C1 segment of cervical spinal cord (tissue), 14 donors: ENCODE results near the gene ETV6.

Experiments used
- DNase-seq, 14 donors: peaks; one replicate each; lab custom pipeline; 2025; lab: John Stamatoyannopoulos, UW

Gene ETV6

DNA sequence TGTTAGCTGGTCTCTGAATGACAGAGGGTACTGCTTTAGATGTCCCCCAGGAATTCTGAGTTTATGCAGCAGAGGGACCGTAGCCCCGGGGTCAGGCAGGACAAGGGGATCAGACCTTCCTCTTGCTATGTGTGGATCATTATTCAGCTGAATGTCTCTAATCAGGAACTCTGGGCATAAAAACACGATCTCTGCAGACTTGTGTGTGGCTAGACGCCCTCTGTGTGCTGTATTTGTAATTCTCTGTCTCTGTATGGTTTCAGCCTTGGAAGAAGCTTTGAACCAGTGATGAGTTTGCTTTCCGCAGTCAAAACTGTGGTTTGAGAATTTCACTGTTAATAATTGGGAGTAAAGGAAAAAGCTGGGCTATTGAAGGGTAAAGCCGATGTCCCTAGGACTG is 125.3 kb downstream of the ETV6 start:
- DNase-seq, result no peak

DNA sequence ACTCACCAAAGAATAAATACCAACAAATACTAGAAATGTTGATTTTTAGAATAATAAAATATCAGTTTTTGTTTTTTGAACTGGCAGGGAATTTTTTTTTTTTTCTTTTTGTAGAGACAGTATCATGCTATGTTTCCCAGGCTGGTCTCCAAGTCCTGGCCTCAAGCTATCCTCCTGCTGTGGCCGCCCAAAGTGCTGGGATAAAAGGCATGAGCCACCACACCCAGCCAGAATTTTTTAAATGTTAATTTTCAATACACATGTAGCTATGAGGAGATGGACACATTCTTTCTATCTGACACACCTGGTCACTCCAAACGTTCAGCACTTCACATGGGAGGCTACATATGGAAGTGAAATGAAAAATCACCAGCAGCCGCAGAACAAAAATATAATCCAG is 126.8 kb downstream of the ETV6 start:
- no peak for DNase-seq

DNA sequence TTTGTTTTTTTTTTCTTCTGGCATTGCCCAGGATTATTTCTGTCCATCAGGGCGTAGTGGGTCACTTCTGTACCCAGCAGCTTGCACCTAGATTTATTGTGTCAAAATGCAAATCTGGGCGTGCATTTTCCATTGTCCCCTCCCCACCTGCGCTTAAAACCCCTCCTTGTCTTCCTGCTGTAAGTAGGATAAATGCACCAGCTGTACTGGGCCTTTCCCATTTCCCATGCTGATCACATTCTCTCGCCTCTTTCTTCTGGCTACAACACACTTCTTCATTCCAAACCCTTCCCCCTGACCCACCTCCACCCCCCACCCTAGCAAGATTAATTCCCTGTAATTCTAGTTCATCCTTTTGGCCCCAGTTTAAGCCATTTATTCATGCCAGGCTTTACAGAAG is 128.0 kb downstream of the ETV6 start:
- no peak for DNase-seq

DNA sequence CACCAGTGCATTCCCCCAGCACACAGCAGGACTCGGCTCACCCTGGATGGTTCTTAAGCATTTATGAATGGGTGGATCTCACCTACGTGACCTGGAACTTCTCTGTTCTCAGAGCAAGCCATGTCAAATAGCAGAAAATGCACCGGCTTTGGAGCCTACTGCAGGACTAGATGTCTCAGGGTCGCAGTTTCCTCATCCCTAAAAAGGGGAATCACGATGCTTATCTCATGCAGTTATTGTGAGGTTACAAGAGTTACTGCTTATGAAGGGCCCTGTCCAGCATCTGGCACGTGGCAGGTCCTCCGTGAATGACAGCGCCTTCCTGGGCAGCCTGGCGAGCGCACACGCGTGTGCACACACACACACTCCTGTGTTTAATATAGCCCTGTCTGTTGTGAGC is 128.5 kb downstream of the ETV6 start:
- DNase-seq, result no peak

DNA sequence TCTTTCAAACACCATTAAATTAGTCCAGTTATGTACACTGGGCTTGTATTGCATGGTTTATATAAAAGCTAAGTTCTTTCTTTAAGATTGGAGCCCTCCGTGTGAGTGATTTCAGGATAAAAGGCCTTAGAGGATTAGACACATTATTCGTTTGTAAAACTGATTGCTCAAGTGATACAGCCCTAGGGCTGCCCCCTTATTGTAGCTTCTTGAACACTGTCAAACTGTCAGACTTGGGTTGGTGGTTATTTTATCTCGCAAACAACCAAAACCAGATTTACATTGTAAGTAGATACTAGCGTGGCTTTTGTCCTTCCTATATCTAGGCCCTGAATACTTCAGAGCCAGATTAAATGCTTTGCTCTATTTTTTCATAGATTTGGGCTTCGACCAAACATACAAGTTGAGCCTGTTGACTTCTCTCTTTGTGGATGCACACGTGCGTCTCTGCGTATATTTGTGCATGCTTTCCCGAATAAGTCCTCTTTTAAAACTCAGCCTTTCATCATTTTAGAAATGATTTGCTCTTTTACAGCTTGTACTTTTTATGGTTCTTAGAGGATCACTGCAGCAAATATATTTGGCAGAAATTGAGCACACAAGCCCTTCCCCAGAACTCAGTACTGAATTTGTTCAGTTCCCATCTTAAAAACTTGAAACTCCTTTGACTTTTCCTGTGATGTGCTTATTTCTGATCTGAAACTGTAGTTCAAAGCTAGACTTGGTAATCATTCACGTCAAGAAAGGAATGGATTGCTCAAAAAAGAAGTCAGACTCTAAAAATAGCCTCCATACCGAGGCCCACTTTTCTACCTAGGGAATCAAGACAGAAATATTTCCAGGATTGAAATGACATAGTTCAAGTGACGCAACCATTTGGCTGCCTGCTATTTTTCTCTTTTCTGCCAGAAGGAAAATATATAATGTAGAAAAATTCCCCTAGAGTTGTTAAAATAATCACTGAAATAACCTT is 129.5 kb downstream of the ETV6 start:
- DNase-seq, result no peak

DNA sequence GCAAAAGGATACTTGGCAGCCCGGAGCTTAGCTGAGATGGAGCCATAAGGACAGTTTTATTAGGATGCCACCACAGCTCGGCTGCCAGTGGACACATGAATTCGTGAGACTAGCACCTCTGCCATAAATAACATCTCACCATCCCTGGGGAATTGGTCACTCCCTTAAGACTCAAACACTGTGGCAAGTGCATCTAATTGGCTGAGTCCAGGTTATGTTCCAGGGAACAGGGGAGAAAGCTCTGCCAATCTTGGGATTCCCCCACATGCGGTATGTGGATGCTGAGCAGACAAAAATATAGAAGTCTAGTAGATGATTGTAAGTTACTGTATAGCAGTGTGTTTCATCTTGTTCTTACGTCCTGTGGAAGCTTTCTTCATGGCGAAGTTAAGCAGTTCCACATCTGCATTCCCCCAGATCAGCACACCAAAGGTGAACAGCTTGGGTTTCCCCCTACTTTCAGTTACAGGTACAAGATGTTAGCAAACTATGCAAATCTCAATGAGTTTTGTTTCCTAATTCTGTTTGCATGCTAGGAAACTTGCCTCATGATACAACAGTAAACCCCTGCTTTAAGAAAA is 131.1 kb downstream of the ETV6 start:
- no peak for DNase-seq

DNA sequence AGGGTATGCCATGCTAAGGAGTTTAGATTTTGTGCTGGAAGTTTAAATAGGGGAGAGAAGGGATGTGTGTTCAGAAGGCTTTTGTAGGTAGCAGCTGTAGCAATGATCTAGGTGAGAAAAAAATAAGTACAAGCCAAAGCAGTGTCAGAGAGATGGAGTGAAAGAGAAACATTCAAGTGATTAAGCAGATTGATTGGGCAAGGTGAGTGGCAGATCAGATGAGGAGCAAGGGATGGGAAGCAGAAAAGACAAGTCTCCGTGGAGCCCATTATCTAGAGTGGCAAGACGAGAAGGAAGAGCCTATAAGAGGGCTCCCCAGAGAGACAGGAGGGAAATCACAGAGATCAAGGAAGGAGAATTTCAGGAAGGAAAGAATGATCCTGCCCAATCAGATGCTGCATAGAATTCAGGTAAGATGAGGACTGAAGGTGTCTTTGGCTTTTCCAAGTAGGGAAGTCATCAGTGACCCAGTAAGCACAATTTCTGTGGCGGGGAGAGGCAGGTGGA is 133.5 kb downstream of the ETV6 start:
- DNase-seq, result no peak

DNA sequence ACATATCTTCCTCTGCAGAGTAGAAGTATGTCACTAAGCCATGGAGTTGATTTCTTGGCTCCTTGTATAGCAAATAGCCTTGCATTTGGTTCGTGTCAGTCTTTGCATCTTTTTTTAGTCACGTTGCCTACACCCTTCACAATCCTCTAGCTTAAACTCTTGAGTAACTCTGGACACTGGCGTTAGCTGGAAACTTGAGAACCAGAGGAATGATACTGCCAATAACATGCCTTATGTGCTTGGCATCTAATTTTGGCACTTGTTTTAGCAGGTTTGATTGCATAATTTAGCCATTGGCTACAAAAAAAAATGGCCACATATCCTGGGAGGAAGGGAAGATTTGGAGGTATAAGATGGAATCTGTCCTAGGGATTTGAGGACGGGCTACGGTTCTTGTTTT is 136.2 kb downstream of the ETV6 start:
- DNase-seq, result no peak

DNA sequence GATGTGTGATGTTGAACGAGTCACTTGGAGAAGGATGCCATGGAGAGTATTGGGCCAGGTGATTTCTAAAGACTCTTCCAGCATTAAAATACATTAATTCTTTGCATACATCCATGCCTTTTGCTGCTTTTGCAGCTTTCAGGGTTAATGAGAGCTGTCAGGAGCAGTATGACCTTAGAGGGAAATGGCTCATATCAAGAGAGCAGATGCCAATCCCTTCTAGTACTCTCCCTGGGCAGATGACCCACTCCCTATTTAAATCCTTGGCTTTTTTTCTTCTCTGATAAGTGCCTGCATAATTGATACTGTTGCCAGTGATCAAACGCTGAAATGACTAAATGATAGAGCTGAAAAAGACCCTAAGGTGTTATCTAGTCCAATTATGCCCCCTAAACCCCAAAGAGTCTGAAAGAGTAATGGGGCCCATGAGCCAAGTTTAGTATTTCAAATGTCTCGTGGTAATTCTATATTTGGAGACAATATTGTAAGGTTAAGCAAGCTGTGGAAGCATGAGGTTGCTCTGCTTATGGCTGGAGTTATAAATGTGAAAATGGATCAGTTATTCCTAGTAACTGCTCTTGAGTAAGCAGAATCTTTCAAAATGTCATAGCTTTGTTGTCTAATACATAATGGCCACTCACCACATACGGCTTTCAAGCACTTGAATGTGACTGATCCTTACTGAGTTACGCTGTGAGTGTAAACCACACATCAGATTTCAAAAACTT is 137.3 kb downstream of the ETV6 start:
- DNase-seq, result no peak

DNA sequence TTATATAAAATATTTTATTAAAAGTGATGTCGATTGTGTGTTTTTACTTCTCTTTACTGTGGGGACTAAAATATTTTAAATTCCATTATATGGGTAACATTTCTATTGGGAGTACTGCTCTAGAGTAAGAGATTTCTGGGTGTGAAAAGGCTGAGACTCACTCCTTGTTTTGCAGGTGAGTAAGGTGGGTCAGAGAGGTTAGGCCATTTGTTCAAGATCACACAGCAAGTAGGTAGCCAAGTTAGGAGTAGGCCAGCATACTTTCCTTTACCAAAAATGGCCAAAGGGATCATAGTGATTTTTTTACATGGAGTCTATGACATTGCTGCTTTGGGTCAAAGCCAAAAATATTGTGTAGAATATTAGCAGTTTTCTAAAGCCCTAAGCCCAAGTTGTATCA is 138.0 kb downstream of the ETV6 start:
- DNase-seq, result no peak

DNA sequence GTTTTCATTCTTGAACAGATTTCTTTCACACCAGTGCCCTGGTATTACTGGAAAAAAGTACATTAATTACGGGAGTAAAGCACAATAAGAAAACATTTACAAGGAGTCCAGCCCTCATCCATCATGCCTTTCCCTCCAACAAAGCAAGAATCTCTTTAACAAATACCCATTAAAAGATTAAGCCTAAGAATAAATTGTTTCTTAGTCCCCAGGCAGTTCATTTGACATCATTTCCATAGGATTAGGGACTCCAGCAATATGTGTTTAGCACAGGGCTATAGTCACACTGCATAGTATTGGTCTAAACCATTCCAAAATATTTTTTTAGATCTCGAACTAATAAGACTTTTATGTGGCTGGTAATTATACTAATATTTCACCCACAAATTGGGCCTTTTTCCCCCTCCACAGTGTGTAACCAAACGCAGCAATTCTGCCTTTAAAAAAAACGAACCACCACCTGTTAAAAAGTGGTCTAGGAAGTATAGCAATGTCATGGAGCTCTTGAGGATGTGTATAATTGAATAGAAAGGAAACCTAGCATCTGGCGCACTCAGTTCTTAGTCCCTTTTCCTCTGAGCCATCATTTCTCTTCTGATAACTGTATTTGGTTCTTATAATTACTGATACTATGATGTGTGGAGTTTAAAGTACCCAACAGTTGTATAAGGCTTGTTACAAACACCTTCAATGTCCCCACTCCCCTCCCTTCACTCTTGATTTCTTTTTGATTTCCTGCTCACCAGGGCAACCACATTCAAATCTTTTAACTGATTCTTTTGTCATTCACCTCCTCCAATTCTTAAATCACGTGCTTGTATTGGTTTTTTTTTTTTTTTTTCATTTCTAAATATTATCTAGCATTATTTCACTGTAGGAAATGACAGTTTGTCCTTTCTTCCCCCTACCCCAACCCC is 138.7 kb downstream of the ETV6 start:
- no peak for DNase-seq

DNA sequence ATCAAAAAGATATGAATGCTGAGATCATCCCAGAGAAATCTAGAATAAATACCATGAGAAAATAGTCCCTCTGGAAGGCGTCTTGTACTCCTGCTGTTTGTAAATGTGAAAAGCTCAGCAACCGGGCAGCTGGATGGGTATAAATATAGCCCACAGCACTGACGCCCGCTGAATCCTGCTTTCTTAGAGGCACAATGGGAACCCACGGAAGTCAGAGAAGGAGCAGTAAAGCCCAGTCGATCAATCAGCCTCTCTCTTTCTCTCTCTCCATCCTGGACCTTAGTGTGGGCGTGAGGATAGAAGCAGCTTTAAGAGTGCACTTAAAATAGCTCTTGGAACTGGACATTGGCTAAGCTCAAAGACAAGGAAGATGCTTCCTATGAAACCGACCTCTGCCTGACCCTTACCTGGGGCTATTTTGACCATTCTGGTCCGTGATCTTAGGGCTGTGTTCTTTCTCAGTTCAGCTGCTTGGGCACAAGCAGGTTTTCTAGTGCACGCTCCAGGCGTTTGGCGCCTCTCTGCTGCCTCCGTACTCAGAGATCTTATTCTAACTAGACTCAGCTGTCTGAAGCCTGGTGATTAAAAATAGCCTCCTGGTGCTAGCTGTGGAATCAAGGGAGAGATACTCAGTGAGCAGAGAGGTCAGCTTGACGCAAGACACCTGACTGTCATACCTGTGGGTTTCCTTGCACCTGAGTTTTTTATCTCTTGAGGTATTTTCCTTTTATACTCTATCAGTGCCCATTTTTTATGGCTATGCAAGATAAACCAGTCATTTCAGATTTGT is 144.6 kb downstream of the ETV6 start:
- peak in 1 of 14 donors; percentile 32 for DNase-seq

DNA sequence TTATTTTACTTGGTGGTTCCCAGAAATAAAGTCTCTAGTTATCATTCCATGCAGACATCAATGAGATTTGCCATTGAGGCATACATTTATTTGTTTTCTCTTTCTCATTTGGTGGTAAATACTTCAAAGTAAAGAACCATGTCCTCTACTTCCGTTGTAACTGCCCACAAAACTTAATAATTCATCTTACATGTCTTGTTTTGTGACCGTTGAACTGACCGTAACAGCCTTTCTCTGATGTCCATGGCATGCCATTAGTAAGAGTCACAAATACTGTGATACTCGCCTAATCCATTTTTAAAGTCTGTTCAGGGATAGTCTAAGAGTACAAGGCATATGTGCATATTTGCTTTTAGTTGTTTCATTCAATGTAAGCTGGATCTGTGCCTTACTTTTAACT is 145.3 kb downstream of the ETV6 start:
- no peak for DNase-seq

DNA sequence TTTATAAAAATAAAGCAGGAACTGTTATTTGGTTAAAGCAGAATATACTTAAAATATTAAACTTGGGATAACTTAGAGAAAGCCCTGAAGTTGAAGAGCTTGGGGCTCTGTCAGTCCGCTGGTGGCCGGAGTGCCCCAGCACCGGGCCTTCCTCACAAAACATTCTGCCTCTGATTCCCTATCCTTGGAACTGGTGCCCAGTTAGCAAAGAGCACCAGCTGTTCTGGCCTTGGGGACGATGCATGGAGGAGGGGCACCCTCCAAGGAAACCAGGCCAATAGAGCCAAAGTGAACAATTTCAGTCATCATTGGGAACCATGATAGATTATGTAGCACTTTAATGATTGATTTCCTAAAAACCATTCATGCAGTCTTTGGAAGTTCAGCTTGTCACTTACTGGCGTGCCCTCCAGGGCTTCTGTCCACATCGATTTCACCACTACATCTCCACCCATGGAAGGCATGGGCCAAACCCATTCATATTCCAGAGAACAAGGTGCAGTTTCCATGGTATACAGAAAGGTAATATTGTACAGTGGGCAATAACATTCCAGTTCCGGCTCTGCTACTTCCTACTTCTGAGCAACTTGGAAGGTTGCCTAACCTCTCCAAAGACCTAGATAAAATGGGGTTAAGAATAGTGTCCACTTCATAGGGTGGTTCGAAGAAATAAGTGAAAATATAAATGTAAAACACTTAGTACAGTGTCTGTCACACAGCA is 145.9 kb downstream of the ETV6 start:
- no peak for DNase-seq

DNA sequence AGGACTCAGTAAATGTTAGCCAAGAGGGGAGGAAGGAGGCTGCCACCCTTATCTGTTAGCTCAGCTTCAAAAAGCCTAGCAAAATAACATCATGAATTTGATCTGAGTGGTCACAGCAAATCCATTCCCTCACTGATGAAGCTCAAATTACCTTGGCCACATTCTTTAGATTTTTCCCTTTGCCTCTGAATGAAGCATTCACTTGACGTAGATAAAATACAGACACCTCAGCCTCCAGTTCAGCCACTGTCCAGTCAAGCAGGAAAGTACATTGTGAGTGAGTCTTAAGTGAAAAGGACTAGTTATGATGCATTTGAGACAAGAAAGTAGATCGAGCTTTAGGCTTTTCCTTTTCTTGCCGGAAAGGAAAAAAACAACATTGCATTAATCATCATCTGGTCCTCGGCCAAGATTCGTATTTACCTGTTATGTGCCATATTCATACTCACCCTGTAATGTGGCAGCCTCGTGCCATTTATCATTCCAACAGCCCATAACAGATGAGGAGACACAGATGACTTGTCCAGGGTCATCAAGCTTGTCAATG is 146.5 kb downstream of the ETV6 start:
- DNase-seq, result no peak

DNA sequence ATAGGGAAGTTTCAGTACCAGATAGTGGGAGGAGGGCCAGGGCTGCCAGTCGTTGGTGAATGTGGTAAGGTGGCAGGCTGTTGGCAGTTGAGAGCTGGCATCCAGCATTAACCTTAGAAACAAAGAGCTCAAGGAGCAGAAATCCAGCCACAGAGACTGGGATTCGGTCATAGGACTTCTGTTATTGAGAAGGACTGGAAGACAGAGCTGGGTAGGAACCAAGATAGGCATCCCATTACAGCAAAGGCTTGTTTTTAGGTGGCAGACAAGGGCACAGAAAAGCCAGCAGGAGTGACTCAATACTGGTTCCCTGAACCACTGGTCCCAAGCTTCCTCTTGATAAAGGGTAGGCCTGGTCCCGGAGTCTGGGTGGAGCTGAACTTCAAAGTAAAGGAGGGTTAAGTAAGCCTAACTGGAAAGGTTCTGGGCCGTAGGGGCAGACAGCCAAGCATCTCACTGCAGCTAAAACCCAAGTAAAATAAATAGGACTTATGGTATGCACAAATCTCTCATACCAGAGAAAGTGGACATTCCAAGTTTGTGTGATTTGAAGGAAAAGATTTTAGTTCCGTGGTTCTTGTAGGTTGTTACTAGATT is 147.9 kb downstream of the ETV6 start:
- peak in 3 of 14 donors; percentile 30 to 68 (median 32) for DNase-seq

DNA sequence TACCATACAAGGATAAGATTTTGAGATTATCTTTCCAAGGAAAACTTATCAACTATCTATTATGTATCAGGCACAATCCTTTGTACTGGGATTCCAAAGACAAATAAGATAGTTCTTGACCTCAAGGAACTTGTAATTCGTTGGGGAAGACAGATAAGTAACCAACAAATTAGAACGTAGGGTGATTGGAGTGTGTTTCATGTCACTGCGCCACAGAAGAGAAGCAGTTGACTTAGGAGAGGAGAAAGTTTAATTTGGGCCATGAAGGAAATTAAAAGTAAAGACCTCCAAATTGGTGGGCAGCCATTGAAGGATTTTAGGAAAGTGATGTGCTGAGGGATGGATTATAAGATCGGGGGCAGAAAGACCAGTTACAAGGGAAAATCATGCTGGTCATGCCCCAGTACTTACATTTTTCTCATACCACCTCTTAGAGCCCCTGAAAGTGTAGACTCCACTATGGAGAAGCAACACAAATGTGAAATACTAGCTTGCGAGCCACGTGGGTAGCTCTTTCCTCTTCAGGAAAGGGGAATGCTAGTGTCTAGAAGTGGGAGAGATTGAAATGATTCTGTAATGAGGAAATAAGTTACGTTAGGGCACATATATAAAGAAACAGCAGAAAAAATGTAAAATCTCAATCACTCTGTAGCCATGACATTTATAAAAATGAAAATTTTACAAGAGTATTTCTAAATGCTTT is 148.7 kb downstream of the ETV6 start:
- DNase-seq, result no peak

DNA sequence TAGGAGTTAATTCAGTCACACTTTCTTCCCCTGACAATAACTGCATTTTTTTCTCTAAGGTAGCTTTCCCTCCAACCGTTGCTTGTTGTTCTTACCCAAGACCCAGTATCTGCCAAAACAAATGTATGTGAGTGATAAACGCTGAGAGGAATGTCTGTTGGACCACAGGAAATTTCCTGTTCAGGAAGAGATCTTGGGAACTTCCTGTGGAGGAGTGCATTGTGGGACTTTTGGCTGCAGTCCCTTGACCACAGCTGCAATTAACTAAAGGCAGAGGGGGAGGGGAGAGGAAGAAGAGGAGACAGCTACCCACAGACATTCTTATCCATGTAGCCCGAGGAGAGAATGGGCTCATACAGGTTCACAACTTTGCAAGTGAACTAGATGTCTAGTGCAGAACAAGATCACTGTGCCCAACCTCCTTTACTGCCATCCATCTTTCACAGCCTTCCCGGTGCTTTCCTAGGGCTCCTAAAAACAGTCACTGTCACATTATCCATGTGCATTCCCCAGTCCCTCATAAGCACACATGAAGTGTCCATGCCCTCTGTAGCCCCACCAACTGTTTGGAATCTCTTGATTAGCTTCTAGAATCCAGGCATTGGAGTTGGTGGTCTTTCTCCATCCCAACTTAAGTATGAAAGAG is 149.5 kb downstream of the ETV6 start:
- DNase-seq, result no peak
